ENCODE measurements around the gene TYW3. TPM values are rescaled to one million over a fixed set of nuclear protein-coding genes. Genes with fewer than 3 reads are reported as not detected.
A peak's percentile ranks its signal among the peaks of the same experiment; 100 is the strongest.

TYW3 gene
- total and polyA plus RNA-seq, 2 of the 13 experiments (the other 11 are each of a cell fraction or from before 2014, with no cell fraction given), result 17.6 to 45.8 TPM

DNA sequence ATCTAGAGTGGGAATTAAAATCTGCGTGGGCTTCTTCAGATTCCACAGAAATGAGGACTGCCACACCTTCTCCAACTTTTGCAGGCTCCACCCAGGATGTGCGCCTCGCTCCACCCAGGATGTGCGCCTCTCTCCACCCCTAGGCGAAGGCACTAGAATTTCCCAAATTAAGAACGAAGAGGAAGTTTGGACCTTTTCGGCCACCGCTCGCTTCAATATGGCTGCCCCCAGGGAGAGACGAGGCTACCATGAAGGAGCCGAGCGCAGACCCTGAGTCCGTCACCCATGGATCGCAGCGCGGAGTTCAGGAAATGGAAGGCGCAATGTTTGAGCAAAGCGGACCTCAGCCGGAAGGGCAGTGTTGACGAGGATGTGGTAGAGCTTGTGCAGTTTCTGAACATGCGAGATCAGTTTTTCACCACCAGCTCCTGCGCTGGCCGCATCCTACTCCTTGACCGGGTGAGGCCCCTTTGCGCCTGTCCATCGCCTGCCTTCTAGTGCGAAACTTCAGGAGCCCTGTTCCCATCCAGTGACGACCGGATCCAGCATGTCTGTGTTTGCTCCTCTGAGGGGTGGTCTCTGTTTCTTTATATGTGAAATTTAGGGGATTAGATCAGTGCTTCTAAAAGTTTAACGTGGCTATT, at the start of gene TYW3, which contains the start of gene CRYZ (continued):
- TF ChIP-seq ESRRA (CRISPR knock-in tag; IDR thresholded peaks at IDR 0.05; ENCODE audit: low read depth) (no peak), ARHGAP35 (CRISPR knock-in tag; IDR thresholded peaks at IDR 0.05; ENCODE audit: borderline replicate concordance) (peak; percentile 85), TCF7L2 (IDR thresholded peaks at IDR 0.05; ENCODE audit: low read depth, low read length) (no peak), FOSL2 (CRISPR knock-in tag; IDR thresholded peaks at IDR 0.05) (peak; percentile 66), SALL1 (CRISPR knock-in tag; IDR thresholded peaks at IDR 0.05) (peak; percentile 92), ZNF557 (CRISPR knock-in tag; IDR thresholded peaks at IDR 0.05) (0 out of 2 replicates have a peak, but pooled peaks have one; percentile 77), GPN1 (CRISPR knock-in tag; IDR thresholded peaks at IDR 0.05; ENCODE audit: borderline replicate concordance) (peak; percentile 72; the same call in 1 of the 2 replicates), LCORL (IDR thresholded peaks at IDR 0.05) (peak; percentile 77; the same call in 1 of the 2 replicates), LCORL (CRISPR knock-in tag; IDR thresholded peaks at IDR 0.05) (peak; percentile 92), ZNF510 (CRISPR knock-in tag; IDR thresholded peaks at IDR 0.05; ENCODE audit: low read depth) (no peak), ZNF367 (CRISPR knock-in tag; IDR thresholded peaks at IDR 0.05; ENCODE audit: borderline replicate concordance) (no peak), ZNF543 (CRISPR knock-in tag; IDR thresholded peaks at IDR 0.05) (no peak), ERF (CRISPR knock-in tag; IDR thresholded peaks at IDR 0.05) (peak; percentile 83), MATR3 (CRISPR knock-in tag; IDR thresholded peaks at IDR 0.05) (no peak), MEIS1 (CRISPR knock-in tag; IDR thresholded peaks at IDR 0.05; ENCODE audit: borderline replicate concordance) (no peak), EP300 (IDR thresholded peaks at IDR 0.05; ENCODE audit: low read depth in 2 of 2, low read length in 2 of 2) (peak in 1 of 2 experiments; percentile 66; a peak in 1 of 4 replicates), EP300 (CRISPR knock-in tag; IDR thresholded peaks at IDR 0.05; ENCODE audit: borderline replicate concordance) (no peak), ZNF33A (CRISPR knock-in tag; IDR thresholded peaks at IDR 0.05; ENCODE audit: borderline replicate concordance) (no peak; the same call in 1 of the 2 replicates), ZSCAN30 (CRISPR knock-in tag; IDR thresholded peaks at IDR 0.05) (0 out of 2 replicates have a peak, but pooled peaks have one; percentile 48)
- TF ChIP-seq, protein P1, sequence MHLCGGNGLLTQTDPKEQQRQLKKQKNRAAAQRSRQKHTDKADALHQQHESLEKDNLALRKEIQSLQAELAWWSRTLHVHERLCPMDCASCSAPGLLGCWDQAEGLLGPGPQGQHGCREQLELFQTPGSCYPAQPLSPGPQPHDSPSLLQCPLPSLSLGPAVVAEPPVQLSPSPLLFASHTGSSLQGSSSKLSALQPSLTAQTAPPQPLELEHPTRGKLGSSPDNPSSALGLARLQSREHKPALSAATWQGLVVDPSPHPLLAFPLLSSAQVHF (CRISPR knock-in tag; IDR thresholded peaks at IDR 0.05), result no peak
- TF ChIP-seq, protein P2, sequence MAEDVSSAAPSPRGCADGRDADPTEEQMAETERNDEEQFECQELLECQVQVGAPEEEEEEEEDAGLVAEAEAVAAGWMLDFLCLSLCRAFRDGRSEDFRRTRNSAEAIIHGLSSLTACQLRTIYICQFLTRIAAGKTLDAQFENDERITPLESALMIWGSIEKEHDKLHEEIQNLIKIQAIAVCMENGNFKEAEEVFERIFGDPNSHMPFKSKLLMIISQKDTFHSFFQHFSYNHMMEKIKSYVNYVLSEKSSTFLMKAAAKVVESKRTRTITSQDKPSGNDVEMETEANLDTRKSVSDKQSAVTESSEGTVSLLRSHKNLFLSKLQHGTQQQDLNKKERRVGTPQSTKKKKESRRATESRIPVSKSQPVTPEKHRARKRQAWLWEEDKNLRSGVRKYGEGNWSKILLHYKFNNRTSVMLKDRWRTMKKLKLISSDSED (CRISPR knock-in tag; IDR thresholded peaks at IDR 0.05), result no peak
- TF ChIP-seq, protein P3, sequence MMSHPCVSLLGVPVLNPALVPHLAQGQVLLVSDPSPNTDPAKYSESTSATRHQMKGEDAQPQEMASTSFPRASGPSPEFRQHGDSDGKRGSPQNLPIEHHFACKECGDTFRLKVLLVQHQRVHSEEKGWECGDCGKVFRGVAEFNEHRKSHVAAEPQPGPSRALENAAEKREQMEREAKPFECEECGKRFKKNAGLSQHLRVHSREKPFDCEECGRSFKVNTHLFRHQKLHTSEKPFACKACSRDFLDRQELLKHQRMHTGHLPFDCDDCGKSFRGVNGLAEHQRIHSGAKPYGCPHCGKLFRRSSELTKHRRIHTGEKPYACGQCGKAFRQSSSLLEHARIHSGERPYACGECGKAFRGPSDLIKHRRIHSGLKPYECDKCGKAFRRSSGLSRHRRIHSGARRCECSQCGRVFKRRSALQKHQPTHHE (CRISPR knock-in tag; IDR thresholded peaks at IDR 0.05; ENCODE audit: borderline replicate concordance), result peak; percentile 67; the same call in 1 of the 2 replicates
- TF ChIP-seq, protein P4, sequence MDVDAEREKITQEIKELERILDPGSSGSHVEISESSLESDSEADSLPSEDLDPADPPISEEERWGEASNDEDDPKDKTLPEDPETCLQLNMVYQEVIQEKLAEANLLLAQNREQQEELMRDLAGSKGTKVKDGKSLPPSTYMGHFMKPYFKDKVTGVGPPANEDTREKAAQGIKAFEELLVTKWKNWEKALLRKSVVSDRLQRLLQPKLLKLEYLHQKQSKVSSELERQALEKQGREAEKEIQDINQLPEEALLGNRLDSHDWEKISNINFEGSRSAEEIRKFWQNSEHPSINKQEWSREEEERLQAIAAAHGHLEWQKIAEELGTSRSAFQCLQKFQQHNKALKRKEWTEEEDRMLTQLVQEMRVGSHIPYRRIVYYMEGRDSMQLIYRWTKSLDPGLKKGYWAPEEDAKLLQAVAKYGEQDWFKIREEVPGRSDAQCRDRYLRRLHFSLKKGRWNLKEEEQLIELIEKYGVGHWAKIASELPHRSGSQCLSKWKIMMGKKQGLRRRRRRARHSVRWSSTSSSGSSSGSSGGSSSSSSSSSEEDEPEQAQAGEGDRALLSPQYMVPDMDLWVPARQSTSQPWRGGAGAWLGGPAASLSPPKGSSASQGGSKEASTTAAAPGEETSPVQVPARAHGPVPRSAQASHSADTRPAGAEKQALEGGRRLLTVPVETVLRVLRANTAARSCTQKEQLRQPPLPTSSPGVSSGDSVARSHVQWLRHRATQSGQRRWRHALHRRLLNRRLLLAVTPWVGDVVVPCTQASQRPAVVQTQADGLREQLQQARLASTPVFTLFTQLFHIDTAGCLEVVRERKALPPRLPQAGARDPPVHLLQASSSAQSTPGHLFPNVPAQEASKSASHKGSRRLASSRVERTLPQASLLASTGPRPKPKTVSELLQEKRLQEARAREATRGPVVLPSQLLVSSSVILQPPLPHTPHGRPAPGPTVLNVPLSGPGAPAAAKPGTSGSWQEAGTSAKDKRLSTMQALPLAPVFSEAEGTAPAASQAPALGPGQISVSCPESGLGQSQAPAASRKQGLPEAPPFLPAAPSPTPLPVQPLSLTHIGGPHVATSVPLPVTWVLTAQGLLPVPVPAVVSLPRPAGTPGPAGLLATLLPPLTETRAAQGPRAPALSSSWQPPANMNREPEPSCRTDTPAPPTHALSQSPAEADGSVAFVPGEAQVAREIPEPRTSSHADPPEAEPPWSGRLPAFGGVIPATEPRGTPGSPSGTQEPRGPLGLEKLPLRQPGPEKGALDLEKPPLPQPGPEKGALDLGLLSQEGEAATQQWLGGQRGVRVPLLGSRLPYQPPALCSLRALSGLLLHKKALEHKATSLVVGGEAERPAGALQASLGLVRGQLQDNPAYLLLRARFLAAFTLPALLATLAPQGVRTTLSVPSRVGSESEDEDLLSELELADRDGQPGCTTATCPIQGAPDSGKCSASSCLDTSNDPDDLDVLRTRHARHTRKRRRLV (CRISPR knock-in tag; IDR thresholded peaks at IDR 0.05), result peak; percentile 71; the same call in 1 of the 2 replicates

All from HepG2 (cell line).